GM18870 (cell line): ENCODE measurements around the gene CYP46A1.
"Not testable (repeated sequence)": the region's sequence is repeated elsewhere in the genome, so short reads cannot be mapped to it uniquely, and the experiment has no call there.

Experiments used
- ATAC-seq: cut with Tn5 transposase; IDR thresholded peaks from one replicate; pipeline ENCODE4 v1.9.1; 2021; ENCODE audit warnings: moderate library complexity; ENCODE audit not compliant: unreplicated experiment

CYP46A1 gene

DNA sequence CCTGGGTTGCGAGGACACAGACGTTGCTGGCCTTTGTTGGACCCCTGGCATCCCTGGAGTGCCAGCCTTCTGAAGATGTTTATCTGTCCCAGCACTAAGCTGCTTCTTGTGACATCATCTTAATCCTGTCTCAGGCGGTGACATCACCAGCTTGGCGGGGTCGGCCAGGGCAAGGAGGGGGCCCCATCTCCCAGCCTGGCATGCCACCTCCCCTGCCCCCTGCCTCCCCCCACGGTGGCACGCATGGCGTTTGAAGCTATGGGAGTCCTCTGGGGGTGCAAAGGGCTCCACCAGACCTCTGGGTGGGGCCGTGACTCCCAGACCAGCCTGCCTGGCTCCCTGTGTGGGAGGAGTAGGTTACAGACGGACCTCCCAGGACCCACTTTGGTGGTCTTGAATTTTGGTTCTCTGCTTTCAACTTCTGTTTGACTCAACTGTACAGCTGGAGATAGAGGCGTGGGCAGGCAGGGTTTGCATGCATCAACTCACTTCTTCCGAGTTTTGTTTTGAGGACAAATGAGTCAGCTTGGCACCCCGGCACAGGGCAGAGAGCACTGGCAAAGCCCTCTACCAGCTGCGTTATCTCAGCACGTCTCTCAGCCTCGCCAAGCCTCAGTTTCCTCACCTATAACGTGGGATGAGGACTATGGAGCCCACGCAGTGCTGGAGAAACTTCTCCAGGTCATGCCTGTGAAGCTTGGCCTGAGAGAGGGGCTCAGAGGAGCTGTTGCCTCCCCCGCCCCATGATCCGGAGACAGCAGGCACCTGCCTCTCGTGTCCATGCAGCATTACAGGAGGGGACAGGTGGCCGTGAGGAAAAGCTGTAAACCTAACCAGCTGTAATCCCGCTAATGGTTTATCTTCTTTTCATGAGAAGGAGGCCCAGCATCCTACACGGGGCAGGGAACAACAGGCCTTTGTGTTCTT is 70.3 kb downstream of the CYP46A1 start:
- no peak for ATAC-seq

DNA sequence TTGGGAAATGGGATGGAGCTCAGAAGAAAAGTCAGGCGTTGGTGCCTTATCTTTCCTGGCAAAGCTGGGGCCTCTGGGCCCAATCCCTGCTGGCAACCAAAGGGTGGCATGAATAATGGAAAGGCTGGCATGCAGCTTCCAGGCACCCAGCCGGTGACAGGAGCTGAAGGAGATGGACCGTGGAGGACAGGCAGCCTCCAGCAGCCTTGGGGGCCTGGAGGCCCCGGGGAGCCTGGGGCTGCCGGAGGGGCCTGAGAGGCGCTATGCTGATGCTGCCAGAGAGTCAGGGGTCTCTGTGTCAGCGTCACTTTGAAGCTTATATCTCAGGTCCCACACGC is 70.9 kb downstream of the CYP46A1 start:
- ATAC-seq: no peak

GRCh38 chr14:99755629-99756603 is 71.8 kb downstream of the CYP46A1 start:
- ATAC-seq: no peak

DNA sequence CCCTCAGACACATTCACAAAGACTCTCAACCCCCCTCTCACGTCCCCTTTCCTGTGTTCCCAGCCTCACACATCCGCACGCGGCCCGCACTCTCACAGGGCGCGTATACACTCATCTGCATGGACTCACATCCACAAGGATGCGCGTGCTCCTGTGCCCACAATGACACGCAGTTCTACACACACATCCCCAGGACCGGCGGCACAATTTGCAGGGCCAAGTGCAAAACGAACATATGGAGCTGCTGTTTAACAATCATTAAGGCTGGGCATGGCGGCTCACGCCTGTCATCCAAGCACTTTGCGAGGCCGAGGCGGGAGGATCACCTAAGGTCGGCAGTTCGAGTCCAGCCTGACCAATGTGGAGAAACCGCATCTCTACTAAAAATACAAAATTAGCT is 72.7 kb downstream of the CYP46A1 start:
- ATAC-seq: no peak

DNA sequence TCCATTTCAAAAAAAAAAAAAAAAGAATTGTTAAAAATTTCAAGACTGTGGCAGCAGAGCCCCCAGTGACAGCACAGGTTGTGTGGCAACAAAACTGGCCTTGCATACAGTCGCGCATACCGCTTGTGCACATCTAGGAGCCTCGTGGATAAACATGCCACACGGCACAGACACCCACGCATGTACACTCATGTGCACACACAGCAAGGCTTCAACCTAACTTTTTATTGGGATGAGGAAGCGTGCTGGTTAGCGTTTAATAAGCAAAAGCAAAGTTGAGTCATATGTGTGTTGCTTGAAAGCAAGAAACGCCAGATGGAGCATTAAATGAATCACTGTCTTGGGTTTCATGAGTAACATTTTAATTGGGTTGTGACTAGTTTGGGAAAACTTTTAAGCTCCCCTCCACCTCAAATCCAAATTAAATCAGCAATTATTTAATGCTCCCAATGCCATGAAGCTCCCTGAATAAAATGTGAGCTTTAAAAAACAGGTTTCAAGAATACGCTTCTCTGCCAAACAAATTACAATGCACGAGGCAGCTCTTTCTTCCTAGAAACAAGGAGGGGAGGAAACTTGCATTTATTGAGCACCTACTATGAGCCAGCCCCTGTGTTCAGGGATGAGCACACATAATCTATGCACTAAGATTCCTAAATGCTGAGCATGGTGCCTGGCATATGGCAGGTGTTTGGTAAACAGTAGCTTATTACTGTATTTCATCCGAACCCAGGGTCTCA is 73.4 kb downstream of the CYP46A1 start:
- no peak for ATAC-seq

GRCh38 chr14:99758121-99758821 is 74.2 kb downstream of the CYP46A1 start:
- no peak for ATAC-seq

DNA sequence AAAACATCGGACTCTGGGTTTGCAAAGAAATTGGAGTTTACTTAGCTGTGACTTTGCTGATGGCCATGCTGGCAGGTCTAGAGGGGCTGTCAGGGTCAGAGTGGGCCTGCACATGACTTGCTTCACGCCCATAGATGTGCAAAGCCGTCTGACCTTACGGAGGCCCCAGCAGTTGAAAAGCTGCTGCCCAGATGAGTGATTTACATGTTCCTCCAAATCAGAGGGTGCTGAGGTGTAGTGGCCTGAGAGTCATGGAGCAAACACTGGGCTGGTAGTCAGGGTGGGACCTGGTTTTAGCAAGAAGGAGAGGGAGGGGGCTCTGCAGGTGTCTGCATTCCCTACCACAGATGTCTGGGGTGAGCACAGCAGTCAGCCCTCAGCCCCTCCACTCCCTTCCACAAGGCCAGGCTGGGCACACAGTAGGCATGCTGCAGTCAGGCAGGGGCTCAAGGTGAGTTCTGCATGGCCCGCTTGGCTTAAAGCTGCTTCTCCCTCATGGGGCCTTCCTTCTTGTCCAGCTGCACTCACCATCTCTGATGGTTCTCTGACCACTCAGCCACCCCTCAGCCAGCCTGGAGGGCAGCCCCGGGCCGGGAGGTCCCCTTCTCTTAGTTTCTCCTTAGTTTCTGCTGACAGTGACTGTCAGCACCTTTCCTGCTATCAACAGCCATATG is 74.9 kb downstream of the CYP46A1 start:
- no peak for ATAC-seq

- no peak for ATAC-seq
Measured at GRCh38 chr14:99759546-99759925, 75.4 kb downstream of the CYP46A1 start.

DNA sequence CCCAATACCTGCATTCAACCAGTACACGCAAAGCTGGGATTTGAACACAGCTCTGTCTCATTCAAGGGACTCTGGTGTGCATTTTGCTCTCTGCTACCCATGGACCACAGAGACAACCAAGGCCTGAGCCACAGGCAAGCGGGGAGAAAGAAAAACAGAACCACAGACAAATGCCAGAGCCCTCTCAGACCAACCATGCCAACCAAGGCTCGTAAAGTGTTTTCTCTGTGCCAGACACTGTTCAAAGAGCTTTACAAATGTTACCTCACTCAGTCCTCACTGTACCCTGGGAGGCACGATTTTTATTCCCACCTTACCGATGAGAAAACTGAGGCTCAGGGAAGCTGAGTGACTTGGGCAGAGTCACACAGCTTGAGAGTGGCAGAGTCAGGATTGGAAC is 76.7 kb downstream of the CYP46A1 start:
- no peak for ATAC-seq

DNA sequence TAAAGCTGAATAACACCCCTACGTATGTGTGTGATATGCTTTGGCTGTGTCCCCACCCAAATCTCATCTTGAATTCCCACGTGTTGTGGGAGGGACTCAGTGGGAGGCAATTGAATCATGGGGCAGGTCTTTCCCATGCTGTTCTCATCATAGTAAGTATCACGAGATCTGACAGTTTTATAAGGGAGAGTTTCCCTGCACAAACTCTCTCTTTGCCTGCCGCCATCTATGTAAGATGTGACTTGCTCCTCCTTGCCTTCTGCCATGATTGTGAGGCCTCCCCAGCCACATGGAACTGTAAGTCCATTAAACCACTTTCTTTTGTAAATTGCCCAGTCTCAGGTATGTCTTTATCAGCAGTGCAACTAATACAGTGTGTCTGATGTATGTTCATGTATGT is 78.8 kb downstream of the CYP46A1 start:
- ATAC-seq: not testable (repeated sequence)

GRCh38 chr14:99763527-99764221 is 79.6 kb downstream of the CYP46A1 start:
- no peak for ATAC-seq

DNA sequence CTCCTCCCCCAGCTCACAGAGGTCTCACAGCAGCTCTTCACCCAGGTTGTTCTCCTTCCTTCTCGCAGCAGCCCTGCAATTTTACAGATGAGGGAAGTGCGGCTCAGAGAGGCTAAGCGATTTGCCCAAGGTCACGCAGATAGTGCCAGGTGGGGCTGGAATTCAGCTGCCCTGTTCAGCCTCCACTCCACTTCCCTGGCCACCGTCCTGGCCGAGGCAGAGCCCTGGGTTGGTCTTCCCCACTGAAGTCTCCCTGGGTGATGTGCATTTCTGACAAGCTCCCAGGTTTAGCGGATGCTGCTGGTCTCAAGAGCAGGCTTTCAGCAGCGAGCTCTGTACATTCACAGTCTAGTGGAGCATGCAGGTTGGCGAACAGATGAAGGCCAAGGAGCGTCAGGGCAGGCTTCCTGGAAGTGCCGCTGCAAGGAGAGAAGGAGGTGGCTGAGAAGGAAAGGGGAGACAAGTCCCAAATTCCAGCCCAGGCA is 80.2 kb downstream of the CYP46A1 start:
- ATAC-seq: no peak

DNA sequence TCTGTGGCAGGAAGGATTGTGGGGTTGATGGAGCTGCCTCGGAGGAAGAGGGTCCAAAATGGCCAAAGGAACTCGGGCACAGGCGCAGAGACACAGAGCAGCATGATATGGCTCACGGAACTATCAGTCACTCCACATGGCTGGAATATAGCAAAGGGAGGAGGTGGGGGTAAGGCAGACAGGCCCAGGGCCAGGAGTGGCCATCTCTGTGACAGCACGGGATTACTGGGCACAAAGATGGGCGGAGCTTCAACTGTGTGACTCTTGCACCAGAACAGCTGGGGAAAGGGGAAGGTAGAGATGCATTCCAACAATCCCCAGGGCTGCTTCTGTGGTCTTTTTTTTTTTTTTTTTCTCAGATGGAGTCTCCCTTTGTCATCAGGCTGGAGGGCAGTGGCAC is 84.3 kb downstream of the CYP46A1 start:
- no peak for ATAC-seq

GRCh38 chr14:99769123-99769522 is 85.0 kb downstream of the CYP46A1 start:
- ATAC-seq: no peak

- ATAC-seq: no peak
Measured at GRCh38 chr14:99769799-99770198, 85.7 kb downstream of the CYP46A1 start.

GRCh38 chr14:99772371-99773283 is 88.5 kb downstream of the CYP46A1 start:
- ATAC-seq: no peak

GRCh38 chr14:99773521-99774497 is 89.7 kb downstream of the CYP46A1 start:
- no peak for ATAC-seq
